Measurements from ENCODE around the gene SVOPL. TPM values are rescaled to one million over a fixed set of nuclear protein-coding genes. Genes with fewer than 3 reads are reported as not detected.

SVOPL gene
- total RNA-seq, 1 donor from 2014 or later, result 1.1 TPM

DNA sequence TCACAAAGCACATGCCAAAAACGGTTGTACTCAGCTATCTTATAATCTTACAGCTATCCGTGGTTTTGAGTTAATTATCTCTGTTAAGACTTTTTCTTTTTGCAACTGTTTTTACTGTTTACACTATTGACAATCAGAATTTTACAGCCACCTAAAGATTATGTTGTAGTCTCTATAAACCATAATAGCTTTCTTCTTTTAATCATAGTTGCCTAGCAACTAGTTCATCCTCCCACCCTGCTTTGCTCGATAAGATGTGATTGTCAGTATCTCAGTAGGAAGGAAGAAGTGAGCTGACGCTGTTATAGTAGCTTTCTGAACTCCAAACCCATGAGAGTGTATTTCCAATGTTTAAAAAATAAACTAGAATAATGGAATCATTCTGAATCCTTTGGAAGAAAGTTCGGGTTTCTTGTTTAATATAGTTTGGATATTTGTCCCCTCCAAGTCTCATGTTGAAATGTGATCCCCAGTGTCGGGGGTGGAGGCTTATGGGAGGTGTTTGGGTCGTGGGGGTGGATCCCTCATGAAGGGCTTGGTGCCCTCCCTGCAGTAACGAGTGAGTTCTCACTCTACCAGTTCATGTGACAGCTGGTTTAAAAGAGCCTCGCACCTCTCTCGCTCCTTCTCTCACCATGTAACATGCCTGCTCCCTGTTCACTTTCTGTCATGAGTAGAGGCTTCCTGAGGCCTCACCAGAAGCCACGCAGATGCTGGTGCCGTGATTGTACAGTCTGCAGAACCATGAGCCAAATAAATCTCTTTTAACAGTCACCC lies 68.1 kb downstream of the SVOPL start:
- Mint-ChIP-seq H3K36me3 (no peaks in the 10 kb centered on the region), H3K27ac (no peak overlapping the region), H3K4me1 (peaks cover 9% of the 10 kb centered on the region), H3K27me3 (ENCODE audit: low read depth) (no peaks in the 10 kb centered on the region), H3K9me3 (peaks cover 5% of the 10 kb centered on the region), H3K4me3 (no peak overlapping the region)
- DNase-seq (ENCODE audit: low spot score in 2 of 2, unreplicated experiment in 2 of 2), result no peak
- TF ChIP-seq, protein P1, sequence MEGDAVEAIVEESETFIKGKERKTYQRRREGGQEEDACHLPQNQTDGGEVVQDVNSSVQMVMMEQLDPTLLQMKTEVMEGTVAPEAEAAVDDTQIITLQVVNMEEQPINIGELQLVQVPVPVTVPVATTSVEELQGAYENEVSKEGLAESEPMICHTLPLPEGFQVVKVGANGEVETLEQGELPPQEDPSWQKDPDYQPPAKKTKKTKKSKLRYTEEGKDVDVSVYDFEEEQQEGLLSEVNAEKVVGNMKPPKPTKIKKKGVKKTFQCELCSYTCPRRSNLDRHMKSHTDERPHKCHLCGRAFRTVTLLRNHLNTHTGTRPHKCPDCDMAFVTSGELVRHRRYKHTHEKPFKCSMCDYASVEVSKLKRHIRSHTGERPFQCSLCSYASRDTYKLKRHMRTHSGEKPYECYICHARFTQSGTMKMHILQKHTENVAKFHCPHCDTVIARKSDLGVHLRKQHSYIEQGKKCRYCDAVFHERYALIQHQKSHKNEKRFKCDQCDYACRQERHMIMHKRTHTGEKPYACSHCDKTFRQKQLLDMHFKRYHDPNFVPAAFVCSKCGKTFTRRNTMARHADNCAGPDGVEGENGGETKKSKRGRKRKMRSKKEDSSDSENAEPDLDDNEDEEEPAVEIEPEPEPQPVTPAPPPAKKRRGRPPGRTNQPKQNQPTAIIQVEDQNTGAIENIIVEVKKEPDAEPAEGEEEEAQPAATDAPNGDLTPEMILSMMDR (IDR thresholded peaks at IDR 0.05; ENCODE audit: unreplicated experiment), result no peak

DNA sequence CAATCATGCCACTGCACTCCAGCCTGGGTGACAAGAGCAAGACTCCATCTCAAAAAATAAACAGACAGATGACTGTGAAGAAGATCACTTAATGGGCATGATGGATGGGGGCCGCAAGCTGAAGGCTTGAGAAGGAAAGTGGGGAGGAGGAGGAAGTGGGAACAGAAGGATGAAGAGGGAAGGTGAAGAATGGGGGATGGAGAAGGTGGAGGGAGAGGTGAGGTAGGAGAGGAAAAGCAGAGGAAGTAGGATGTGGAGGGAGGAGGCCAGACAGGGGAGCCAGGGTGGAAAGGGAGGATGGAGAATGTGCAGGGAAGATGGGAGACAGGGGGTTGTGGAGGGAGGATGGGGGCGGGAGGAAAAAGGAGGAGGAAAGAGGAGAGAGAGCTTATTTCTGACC lies 68.8 kb downstream of the SVOPL start:
- Mint-ChIP-seq H3K36me3 (no peaks in the 10 kb centered on the region), H3K27ac (peak overlapping the region; percentile 16), H3K4me1 (peaks cover 9% of the 10 kb centered on the region), H3K9me3 (peaks cover 5% of the 10 kb centered on the region), H3K27me3 (ENCODE audit: low read depth) (no peaks in the 10 kb centered on the region), H3K4me3 (no peak overlapping the region)
- DNase-seq (ENCODE audit: low spot score in 2 of 2, unreplicated experiment in 2 of 2), result no peak
- TF ChIP-seq, protein P1 (IDR thresholded peaks at IDR 0.05; ENCODE audit: unreplicated experiment), result no peak

DNA sequence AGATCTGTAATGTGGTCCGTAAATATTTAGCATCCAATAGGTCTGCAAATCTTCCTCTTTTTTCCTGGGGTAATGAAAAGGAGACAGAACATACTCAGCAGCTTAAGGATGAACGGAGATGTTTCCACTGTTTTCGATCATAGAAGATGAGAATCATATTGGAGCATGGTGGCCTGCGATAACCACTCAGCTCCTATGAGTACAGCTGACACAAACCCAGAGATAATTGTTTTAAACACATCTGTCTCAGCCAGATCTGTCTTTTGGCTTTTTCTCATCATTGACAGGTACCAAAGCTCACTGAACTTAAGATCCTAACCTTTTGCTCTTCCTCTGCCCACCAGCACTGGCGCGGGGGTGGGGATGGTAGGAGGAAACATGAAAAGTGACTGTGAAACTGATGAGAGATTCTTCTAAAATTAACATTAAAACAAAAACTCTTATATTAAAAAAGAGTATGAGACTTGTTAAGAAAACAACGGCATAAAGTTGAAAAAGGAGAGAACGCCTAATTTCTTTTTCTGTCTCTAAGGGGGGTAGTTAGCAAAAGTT lies 71.0 kb downstream of the SVOPL start:
- Mint-ChIP-seq H3K36me3 (no peaks in the 10 kb centered on the region), H3K4me1 (peaks cover 20% of the 10 kb centered on the region), H3K27ac (no peak overlapping the region), H3K4me3 (no peak overlapping the region), H3K9me3 (peaks cover 5% of the 10 kb centered on the region), H3K27me3 (ENCODE audit: low read depth) (no peaks in the 10 kb centered on the region)
- TF ChIP-seq, protein P1 (IDR thresholded peaks at IDR 0.05; ENCODE audit: unreplicated experiment), result no peak
- no peak for DNase-seq (ENCODE audit: low spot score in 2 of 2, unreplicated experiment in 2 of 2)

DNA sequence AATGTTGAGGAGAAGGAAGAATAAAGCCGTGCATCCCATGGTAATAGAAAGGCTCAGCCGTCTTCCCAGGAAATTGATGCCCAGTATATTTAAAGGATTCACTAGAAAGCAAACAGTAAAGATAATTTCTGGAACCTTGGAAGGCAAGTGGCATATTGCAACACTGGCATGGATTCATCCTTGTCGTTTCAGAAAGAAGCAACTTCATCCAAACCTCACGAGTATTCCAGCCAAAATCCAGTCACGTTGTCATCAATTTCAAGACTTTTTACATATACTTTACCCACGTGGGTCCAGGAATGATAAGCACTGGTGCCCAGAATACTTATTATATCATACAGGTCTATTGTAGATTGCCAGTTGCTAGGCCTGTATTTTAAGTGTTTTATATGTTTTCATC lies 73.8 kb downstream of the SVOPL start:
- H3K4me1 Mint-ChIP-seq, result peaks cover 19% of the 10 kb centered on the region
- TF ChIP-seq, protein P1 (IDR thresholded peaks at IDR 0.05; ENCODE audit: unreplicated experiment), result no peak
- no peaks in the 10 kb centered on the region for H3K36me3 Mint-ChIP-seq
- H3K27ac Mint-ChIP-seq, result no peak overlapping the region
- no peaks in the 10 kb centered on the region for H3K9me3 Mint-ChIP-seq
- no peak for DNase-seq (ENCODE audit: low spot score in 2 of 2, unreplicated experiment in 2 of 2)
- no peaks in the 10 kb centered on the region for H3K27me3 Mint-ChIP-seq (ENCODE audit: low read depth)
- no peak overlapping the region for H3K4me3 Mint-ChIP-seq

DNA sequence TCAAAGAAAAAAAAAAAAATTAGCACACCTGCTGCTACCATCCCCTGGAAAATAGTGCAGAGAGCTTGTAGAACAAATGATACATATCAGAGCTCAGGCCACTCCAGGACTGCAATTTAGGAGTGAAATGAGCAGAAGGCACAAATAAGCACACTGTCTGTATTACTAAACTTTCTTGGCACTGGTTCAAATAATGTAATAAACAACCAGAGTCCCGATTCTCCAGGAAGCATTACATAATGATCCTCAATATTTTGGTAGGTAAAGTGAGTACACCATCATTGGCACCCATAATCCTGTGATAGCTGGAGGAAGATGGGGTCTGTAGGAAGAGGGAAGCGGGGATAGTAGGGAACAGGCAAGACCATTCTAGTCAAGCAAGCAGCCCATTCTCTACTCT lies 74.3 kb downstream of the SVOPL start:
- no peak overlapping the region for H3K27ac Mint-ChIP-seq
- no peaks in the 10 kb centered on the region for H3K36me3 Mint-ChIP-seq
- DNase-seq (ENCODE audit: low spot score in 2 of 2, unreplicated experiment in 2 of 2), result no peak
- TF ChIP-seq, protein P1 (IDR thresholded peaks at IDR 0.05; ENCODE audit: unreplicated experiment), result no peak
- H3K4me1 Mint-ChIP-seq, result peaks cover 16% of the 10 kb centered on the region
- no peaks in the 10 kb centered on the region for H3K27me3 Mint-ChIP-seq (ENCODE audit: low read depth)
- H3K4me3 Mint-ChIP-seq, result no peak overlapping the region
- no peaks in the 10 kb centered on the region for H3K9me3 Mint-ChIP-seq
